ENCODE results near the gene ZXDB.
"Not testable (repeated sequence)": the region's sequence is repeated elsewhere in the genome, so short reads cannot be mapped to it uniquely, and the experiment has no call there.

DNA sequence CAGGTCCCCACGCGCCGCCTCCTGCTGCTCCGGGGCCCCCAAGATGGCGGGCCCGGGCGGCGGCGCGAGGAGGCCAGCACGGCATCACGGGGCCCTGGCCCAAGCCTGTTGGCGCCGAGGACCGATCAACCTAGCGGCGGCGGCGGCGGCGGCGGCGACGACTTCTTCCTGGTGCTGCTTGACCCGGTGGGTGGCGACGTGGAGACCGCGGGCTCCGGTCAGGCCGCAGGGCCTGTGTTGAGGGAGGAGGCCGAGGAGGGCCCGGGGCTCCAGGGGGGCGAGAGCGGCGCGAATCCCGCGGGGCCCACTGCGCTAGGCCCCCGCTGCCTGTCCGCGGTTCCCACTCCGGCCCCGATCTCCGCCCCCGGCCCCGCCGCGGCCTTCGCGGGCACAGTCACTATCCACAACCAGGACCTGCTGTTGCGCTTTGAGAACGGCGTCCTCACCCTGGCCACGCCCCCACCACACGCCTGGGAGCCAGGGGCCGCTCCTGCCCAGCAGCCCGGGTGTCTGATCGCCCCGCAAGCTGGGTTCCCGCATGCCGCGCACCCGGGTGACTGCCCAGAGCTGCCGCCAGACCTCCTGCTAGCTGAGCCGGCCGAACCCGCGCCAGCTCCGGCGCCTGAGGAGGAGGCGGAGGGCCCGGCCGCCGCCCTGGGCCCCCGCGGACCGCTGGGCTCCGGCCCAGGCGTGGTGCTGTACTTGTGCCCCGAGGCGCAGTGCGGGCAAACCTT lies 516 bp downstream of the ZXDB start:
- not testable (repeated sequence) for TF ChIP-seq EZH2 (IDR thresholded peaks at IDR 0.05; ENCODE audit: insufficient read depth, poor library complexity, severe bottlenecking); EZH2phosphoT487 (IDR thresholded peaks at IDR 0.05; ENCODE audit: insufficient read depth, low read depth)
